NCI-H446 (cell line): ENCODE results near the gene POLN.
A peak's percentile ranks its signal among the peaks of the same experiment; 100 is the strongest.

Experiments
- DNase-seq, 2 experiments: peaks; one replicate each; lab custom pipeline; 2025; lab: John Stamatoyannopoulos, UW

Gene POLN

GRCh38 chr4:2241410-2242353, at the start of gene POLN, which contains the start of gene HAUS3:
TSS of gene POLN (minus strand) at chr4:2242121. CDS start at chr4:2229231, 12,890 bp downstream.
TSS of gene HAUS3 (minus strand) at chr4:2242121. CDS start at chr4:2240946, 1,175 bp downstream.
- DNase-seq: peak; percentile 80 to 93

GRCh38 chr4:2290974-2291704, 49.2 kb upstream of the POLN start:
- no peak for DNase-seq

- DNase-seq: no peak
Observed at GRCh38 chr4:2290488-2290887, 48.6 kb upstream of the POLN start.

GRCh38 chr4:2289955-2290333, 48.0 kb upstream of the POLN start:
- DNase-seq: no peak

GRCh38 chr4:2289311-2289954, 47.5 kb upstream of the POLN start:
- no peak for DNase-seq

- no peak for DNase-seq
Observed at GRCh38 chr4:2288051-2288541, 46.2 kb upstream of the POLN start.

- no peak for DNase-seq
Observed at GRCh38 chr4:2287594-2287915, 45.6 kb upstream of the POLN start.

GRCh38 chr4:2286904-2287593, 45.1 kb upstream of the POLN start:
- DNase-seq: no peak

GRCh38 chr4:2285613-2286381, 43.9 kb upstream of the POLN start:
- DNase-seq: no peak

- DNase-seq: no peak
Observed at GRCh38 chr4:2284934-2285612, 43.2 kb upstream of the POLN start.

- no peak for DNase-seq
Observed at GRCh38 chr4:2284161-2284933, 42.4 kb upstream of the POLN start.

- DNase-seq: no peak
Observed at GRCh38 chr4:2283199-2283711, 41.3 kb upstream of the POLN start.

- DNase-seq: no peak
Observed at GRCh38 chr4:2281575-2282343, 39.8 kb upstream of the POLN start.

GRCh38 chr4:2280531-2281300, 38.8 kb upstream of the POLN start:
- no peak for DNase-seq

- DNase-seq: no peak
Observed at GRCh38 chr4:2277956-2278355, 36.0 kb upstream of the POLN start.

- DNase-seq: peak in 1 of 2 experiments; percentile 29
Observed at GRCh38 chr4:2276581-2277325, 34.8 kb upstream of the POLN start.
